ENCODE results near the gene RBMS1.
"Not testable (repeated sequence)": the region's sequence is repeated elsewhere in the genome, so short reads cannot be mapped to it uniquely, and the experiment has no call there.

RBMS1 gene

GRCh38 chr2:160471950-160472349 lies 21.7 kb downstream of the RBMS1 start:
- no peak for DNase-seq (ENCODE audit: low read depth in 2 of 2)

GRCh38 chr2:160469621-160470204 lies 23.9 kb downstream of the RBMS1 start:
- DNase-seq (ENCODE audit: low read depth in 2 of 2): no peak

- no peak for DNase-seq (ENCODE audit: low read depth in 2 of 2)
These were observed 24.4 kb downstream of the RBMS1 start for GRCh38 chr2:160469164-160469563.

GRCh38 chr2:160467086-160467485 lies 26.5 kb downstream of the RBMS1 start:
- DNase-seq (ENCODE audit: low read depth in 2 of 2): no peak

GRCh38 chr2:160465406-160465805 lies 28.2 kb downstream of the RBMS1 start:
- DNase-seq (ENCODE audit: low read depth in 2 of 2): no peak

GRCh38 chr2:160465002-160465401 lies 28.6 kb downstream of the RBMS1 start:
- DNase-seq (ENCODE audit: low read depth in 2 of 2): no peak

GRCh38 chr2:160464017-160464416 lies 29.6 kb downstream of the RBMS1 start:
- no peak for DNase-seq (ENCODE audit: low read depth in 2 of 2)

GRCh38 chr2:160463245-160463644 lies 30.4 kb downstream of the RBMS1 start:
- no peak for DNase-seq (ENCODE audit: low read depth in 2 of 2)

GRCh38 chr2:160460333-160460731 lies 33.3 kb downstream of the RBMS1 start:
- no peak for DNase-seq (ENCODE audit: low read depth in 2 of 2)

GRCh38 chr2:160459538-160460332 lies 33.9 kb downstream of the RBMS1 start:
- no peak for DNase-seq (ENCODE audit: low read depth in 2 of 2)

- DNase-seq (ENCODE audit: low read depth in 2 of 2): no peak
These were observed 34.7 kb downstream of the RBMS1 start for GRCh38 chr2:160458718-160459453.

- DNase-seq (ENCODE audit: low read depth in 2 of 2): no peak
These were observed 36.0 kb downstream of the RBMS1 start for GRCh38 chr2:160457588-160457987.

GRCh38 chr2:160454070-160454797 lies 39.4 kb downstream of the RBMS1 start:
- no peak for DNase-seq (ENCODE audit: low read depth in 2 of 2)

GRCh38 chr2:160453111-160453820 lies 40.3 kb downstream of the RBMS1 start:
- no peak for DNase-seq (ENCODE audit: low read depth in 2 of 2)

- DNase-seq (ENCODE audit: low read depth in 2 of 2): no peak
These were observed 43.1 kb downstream of the RBMS1 start for GRCh38 chr2:160450486-160450885.

- not testable (repeated sequence) for DNase-seq (ENCODE audit: low read depth in 2 of 2)
These were observed 44.8 kb downstream of the RBMS1 start for GRCh38 chr2:160448821-160449220.

- DNase-seq (ENCODE audit: low read depth in 2 of 2): no peak
These were observed 47.9 kb downstream of the RBMS1 start for GRCh38 chr2:160445673-160446072.

GRCh38 chr2:160442603-160443002 lies 51.0 kb downstream of the RBMS1 start:
- no peak for DNase-seq (ENCODE audit: low read depth in 2 of 2)

- no peak for DNase-seq (ENCODE audit: low read depth in 2 of 2)
These were observed 52.7 kb downstream of the RBMS1 start for GRCh38 chr2:160440888-160441287.

GRCh38 chr2:160439038-160439437 lies 54.6 kb downstream of the RBMS1 start:
- not testable (repeated sequence) for DNase-seq (ENCODE audit: low read depth in 2 of 2)

- no peak for DNase-seq (ENCODE audit: low read depth in 2 of 2)
These were observed 56.3 kb downstream of the RBMS1 start for GRCh38 chr2:160437273-160437672.
